WTC11 (cell line): Measurements from ENCODE around the gene RASA2. TPM values are rescaled to one million over a fixed set of nuclear protein-coding genes. Genes with fewer than 3 reads are reported as not detected.

ENCODE experiments used
- ATAC-seq: fragments of 200-7000 bp; cut with Tn5 transposase; 2 replicates; pipeline ENCODE4 v1.10.0; 2021; ENCODE audit warnings: mild to moderate bottlenecking, moderate library complexity
- CTCF ChIA-PET: fragments of 300-600 bp; sonication (Branson Sonifier 250); formaldehyde crosslinking; loops from one replicate; lab custom pipeline; 2021; ENCODE audit warnings: antibody characterized with exemption; lab: Charles Lee
- POLR2A ChIA-PET: fragments of 350-600 bp; sonication (Branson Sonifier 250); formaldehyde crosslinking; loops from one replicate; lab custom pipeline; 2021; ENCODE audit warnings: antibody characterized with exemption; lab: Charles Lee
- DNase-seq: peaks from one replicate; pipeline ENCODE4 v3.0.0; 2021; ENCODE audit warnings: low spot score
- H3K27ac Mint-ChIP-seq: 2 replicates; pipeline ENCODE4 v1.8.0; 2021; ENCODE audit warnings: mixed read lengths
- H3K27me3 Mint-ChIP-seq: 2 replicates; pipeline ENCODE4 v1.8.0; 2021; ENCODE audit warnings: low read depth, mild to moderate bottlenecking, moderate library complexity, mixed read lengths
- H3K36me3 Mint-ChIP-seq: 2 replicates; pipeline ENCODE4 v1.8.0; 2021; ENCODE audit warnings: mixed read lengths
- H3K4me1 Mint-ChIP-seq: 2 replicates; pipeline ENCODE4 v1.8.0; 2022; ENCODE audit warnings: mixed read lengths
- H3K4me3 Mint-ChIP-seq: 2 replicates; pipeline ENCODE4 v1.8.0; 2021; ENCODE audit warnings: mild to moderate bottlenecking, moderate library complexity, mixed read lengths
- H3K9me3 Mint-ChIP-seq: 2 replicates; pipeline ENCODE4 v1.8.0; 2021; ENCODE audit warnings: mixed read lengths
- CBFB ChIP-seq: sonication (generic); formaldehyde crosslinking; IDR thresholded peaks from 2 replicates; pipeline ENCODE4 v1.8.1; 2022; ENCODE audit warnings: mild to moderate bottlenecking, low read depth, missing genetic modification reagents
- FOXJ3 ChIP-seq: sonication (generic); formaldehyde crosslinking; IDR thresholded peaks from 2 replicates; pipeline ENCODE4 v1.9.0; 2021; ENCODE audit warnings: missing genetic modification reagents, mild to moderate bottlenecking, borderline replicate concordance
- GRHL2 ChIP-seq: fragments of 250-450 bp; sonication (Bioruptor Pico); IDR thresholded peaks from 2 replicates; pipeline ENCODE4 v1.8.0; 2022; ENCODE audit warnings: mild to moderate bottlenecking, moderate library complexity; ENCODE audit not compliant: insufficient replicate concordance, severe bottlenecking
- HMGA2 ChIP-seq: fragments of 250-450 bp; sonication (Bioruptor Pico); IDR thresholded peaks from 2 replicates; pipeline ENCODE4 v1.4.0; 2021; ENCODE audit warnings: mild to moderate bottlenecking, moderate library complexity
- IRF1 ChIP-seq: sonication (generic); formaldehyde crosslinking; IDR thresholded peaks from 2 replicates; pipeline ENCODE4 v1.8.0; 2023; ENCODE audit warnings: missing genetic modification reagents
- KAT7 ChIP-seq: sonication (generic); formaldehyde crosslinking; IDR thresholded peaks from 2 replicates; pipeline ENCODE4 v1.8.1; 2023; ENCODE audit warnings: missing genetic modification reagents, mild to moderate bottlenecking, borderline replicate concordance
- PRDM15 ChIP-seq: sonication (generic); formaldehyde crosslinking; IDR thresholded peaks from 2 replicates; pipeline ENCODE4 v1.8.0; 2022; ENCODE audit warnings: missing genetic modification reagents
- SMAD4 ChIP-seq: sonication (generic); formaldehyde crosslinking; IDR thresholded peaks from 2 replicates; pipeline ENCODE4 v1.8.0; 2022; ENCODE audit warnings: mild to moderate bottlenecking, missing genetic modification reagents
- TCF7 ChIP-seq: sonication (generic); formaldehyde crosslinking; IDR thresholded peaks from 2 replicates; pipeline ENCODE4 v1.8.0; 2022; ENCODE audit warnings: mild to moderate bottlenecking, low read depth, missing genetic modification reagents, moderate library complexity
- TEAD1 ChIP-seq: sonication (generic); formaldehyde crosslinking; IDR thresholded peaks from 2 replicates; pipeline ENCODE4 v1.8.0; 2022; ENCODE audit warnings: mild to moderate bottlenecking, missing genetic modification reagents
- ZBTB43 ChIP-seq: sonication (generic); formaldehyde crosslinking; IDR thresholded peaks from 2 replicates; pipeline ENCODE4 v1.8.1; 2023; ENCODE audit warnings: mild to moderate bottlenecking, missing genetic modification reagents
- ZNF232 ChIP-seq: sonication (generic); formaldehyde crosslinking; IDR thresholded peaks from 2 replicates; pipeline ENCODE4 v1.8.0; 2022; ENCODE audit warnings: mild to moderate bottlenecking, missing genetic modification reagents
- ZNF423 ChIP-seq: fragments of 250-450 bp; sonication (Bioruptor Pico); IDR thresholded peaks from 2 replicates; pipeline ENCODE4 v2.1.2; 2022; ENCODE audit warnings: mild to moderate bottlenecking, moderate library complexity
- total RNA-seq: library from RNA; stranded (reverse); gene quantifications from 3 replicates; pipeline ENCODE4 v1.2.3, GENCODE V29; 2021
- TF ChIP-seq, protein P1 (sequence below): sonication (generic); formaldehyde crosslinking; IDR thresholded peaks from 2 replicates; pipeline ENCODE4 v1.8.1; 2023; ENCODE audit warnings: mild to moderate bottlenecking, moderate library complexity, missing genetic modification reagents
- TF ChIP-seq, protein P2 (sequence below): sonication (generic); formaldehyde crosslinking; IDR thresholded peaks from 2 replicates; pipeline ENCODE4 v1.8.1; 2022; ENCODE audit warnings: low read depth, missing genetic modification reagents, borderline replicate concordance

The RASA2 gene
- total RNA-seq, 1 experiment from 2014 or later, result 13.9 TPM

DNA sequence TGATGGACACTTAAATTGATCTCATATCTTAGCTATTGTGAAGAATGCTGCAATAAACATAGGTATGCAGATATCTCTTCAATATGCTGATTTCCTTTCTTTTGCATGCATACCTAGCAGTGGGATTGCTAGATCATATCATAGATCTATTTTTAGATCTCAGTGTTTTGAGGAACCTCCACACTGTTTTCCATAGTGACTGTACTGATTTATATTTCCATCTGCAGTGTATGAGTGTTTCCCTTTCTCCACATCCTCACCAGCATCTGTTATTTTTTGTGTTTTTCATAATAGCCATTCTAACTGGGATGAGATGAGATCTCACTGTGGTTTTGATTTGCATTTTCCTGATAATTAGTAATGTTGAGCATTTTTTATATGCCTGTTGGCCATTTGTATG is 17.1 kb upstream of the RASA2 start (continued):
- no peak for TF ChIP-seq GRHL2 (CRISPR knock-in tag)
- TF ChIP-seq ZNF423 (CRISPR knock-in tag), result no peak
- TF ChIP-seq HMGA2 (CRISPR knock-in tag), result no peak
- TF ChIP-seq, protein P1, sequence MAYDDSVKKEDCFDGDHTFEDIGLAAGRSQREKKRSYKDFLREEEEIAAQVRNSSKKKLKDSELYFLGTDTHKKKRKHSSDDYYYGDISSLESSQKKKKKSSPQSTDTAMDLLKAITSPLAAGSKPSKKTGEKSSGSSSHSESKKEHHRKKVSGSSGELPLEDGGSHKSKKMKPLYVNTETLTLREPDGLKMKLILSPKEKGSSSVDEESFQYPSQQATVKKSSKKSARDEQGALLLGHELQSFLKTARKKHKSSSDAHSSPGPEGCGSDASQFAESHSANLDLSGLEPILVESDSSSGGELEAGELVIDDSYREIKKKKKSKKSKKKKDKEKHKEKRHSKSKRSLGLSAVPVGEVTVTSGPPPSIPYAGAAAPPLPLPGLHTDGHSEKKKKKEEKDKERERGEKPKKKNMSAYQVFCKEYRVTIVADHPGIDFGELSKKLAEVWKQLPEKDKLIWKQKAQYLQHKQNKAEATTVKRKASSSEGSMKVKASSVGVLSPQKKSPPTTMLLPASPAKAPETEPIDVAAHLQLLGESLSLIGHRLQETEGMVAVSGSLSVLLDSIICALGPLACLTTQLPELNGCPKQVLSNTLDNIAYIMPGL (CRISPR knock-in tag), result no peak
- no peak for TF ChIP-seq ZBTB43 (CRISPR knock-in tag)
- no peak for TF ChIP-seq ZNF232 (CRISPR knock-in tag)
- TF ChIP-seq SMAD4 (CRISPR knock-in tag), result no peak

- peaks cover 18% of the 10 kb centered on the region for H3K9me3 Mint-ChIP-seq
- H3K4me3 Mint-ChIP-seq, result no peak overlapping the region
- CTCF ChIA-PET, result interaction anchor here (0.6 to 1.8 kb wide), 3 partner anchors 11 to 168 kb away, joined by 3 to 4 read pairs (median 3); no protein-coding TSS in a partner anchor
- POLR2A ChIA-PET, result no interaction called here
- no peak overlapping the region for H3K27ac Mint-ChIP-seq
- no peak for DNase-seq
- no peak for ATAC-seq
- no peaks in the 10 kb centered on the region for H3K4me1 Mint-ChIP-seq
- H3K36me3 Mint-ChIP-seq, result peaks cover 5% of the 10 kb centered on the region; the same call in 1 of the 2 replicates
- no peaks in the 10 kb centered on the region for H3K27me3 Mint-ChIP-seq
- TF ChIP-seq IRF1 (CRISPR knock-in tag) (no peak), CBFB (no peak), TEAD1 (no peak), PRDM15 (CRISPR knock-in tag) (no peak), FOXJ3 (CRISPR knock-in tag) (no peak), TCF7 (CRISPR knock-in tag) (no peak), GRHL2 (CRISPR knock-in tag) (no peak), KAT7 (CRISPR knock-in tag) (no peak)
- TF ChIP-seq, protein P2, sequence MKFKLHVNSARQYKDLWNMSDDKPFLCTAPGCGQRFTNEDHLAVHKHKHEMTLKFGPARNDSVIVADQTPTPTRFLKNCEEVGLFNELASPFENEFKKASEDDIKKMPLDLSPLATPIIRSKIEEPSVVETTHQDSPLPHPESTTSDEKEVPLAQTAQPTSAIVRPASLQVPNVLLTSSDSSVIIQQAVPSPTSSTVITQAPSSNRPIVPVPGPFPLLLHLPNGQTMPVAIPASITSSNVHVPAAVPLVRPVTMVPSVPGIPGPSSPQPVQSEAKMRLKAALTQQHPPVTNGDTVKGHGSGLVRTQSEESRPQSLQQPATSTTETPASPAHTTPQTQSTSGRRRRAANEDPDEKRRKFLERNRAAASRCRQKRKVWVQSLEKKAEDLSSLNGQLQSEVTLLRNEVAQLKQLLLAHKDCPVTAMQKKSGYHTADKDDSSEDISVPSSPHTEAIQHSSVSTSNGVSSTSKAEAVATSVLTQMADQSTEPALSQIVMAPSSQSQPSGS (CRISPR knock-in tag), result no peak
- TF ChIP-seq, all 79 proteins: peak for 0
Measured at GRCh38 chr3:141471160-141471559, 15.7 kb upstream of the RASA2 start.
